LNCAP (cell line): ENCODE results near the gene PCDHA1.

ENCODE experiments used
- CTCF ChIP-seq: fragments of 450-650 bp; IDR thresholded peaks from 2 replicates; pipeline ENCODE4 v1.5.1; 2017; ENCODE audit warnings: mild to moderate bottlenecking

The PCDHA1 gene

DNA sequence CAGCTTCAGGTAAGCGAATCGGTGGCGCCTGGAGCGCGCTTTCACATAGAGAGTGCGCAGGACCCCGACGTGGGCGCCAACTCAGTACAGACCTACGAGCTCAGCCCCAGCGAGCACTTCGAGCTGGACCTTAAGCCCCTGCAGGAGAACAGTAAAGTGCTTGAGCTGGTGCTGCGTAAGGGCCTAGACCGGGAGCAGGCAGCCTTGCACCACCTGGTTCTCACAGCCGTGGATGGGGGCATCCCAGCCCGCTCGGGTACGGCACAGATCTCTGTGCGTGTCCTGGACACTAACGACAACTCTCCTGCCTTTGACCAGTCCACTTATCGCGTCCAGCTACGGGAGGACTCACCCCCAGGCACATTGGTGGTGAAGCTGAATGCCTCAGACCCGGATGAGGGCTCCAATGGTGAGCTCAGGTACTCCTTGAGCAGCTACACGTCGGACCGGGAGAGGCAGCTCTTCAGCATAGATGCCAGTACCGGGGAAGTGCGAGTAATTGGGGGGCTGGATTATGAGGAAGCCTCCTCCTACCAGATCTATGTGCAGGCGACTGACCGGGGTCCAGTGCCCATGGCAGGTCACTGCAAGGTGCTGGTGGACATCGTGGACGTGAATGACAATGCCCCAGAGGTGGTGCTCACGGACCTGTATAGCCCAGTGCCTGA is 181.4 kb downstream of the PCDHA1 start:
- TF ChIP-seq CTCF: no peak

DNA sequence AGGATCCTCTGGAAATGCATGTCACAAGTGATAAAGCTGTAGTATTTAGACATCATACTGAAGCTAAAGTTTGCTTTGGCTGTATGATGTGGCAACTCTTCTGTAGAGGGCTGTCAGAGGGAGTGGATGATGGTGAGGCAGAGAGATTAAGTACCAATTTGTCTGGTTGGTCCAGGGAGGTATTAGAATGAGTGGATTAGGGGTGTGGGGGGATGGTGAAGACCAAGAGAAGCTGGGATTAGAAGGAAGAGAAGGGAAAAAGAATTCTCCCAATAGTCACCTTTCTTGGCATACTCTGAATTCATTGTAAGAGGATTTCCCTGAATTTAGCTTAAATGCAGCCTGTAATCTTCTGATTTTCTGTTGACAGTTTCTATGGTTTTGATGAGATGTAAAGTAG is 183.9 kb downstream of the PCDHA1 start:
- TF ChIP-seq CTCF: no peak

DNA sequence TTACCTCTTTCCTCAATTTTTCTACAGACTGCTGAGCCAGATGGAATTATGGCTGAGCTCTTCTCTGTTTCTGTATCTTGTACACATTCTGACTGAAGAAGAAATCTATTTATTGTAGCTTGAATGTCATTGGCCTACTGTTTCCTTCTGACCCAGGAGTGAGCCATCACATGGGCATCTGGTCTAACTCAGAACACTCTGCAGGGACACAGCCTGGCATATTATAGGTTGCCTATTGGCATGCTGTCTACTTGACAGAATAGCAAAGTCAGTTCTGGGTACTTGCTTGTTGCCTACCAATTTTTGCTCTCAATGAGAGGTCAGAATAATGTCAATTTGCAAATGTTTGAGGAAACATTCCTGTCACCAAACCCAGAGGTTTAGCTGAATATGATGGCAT is 187.6 kb downstream of the PCDHA1 start:
- TF ChIP-seq CTCF: no peak

GRCh38 chr5:140977003-140977402 is 191.1 kb downstream of the PCDHA1 start:
- TF ChIP-seq CTCF: no peak

DNA sequence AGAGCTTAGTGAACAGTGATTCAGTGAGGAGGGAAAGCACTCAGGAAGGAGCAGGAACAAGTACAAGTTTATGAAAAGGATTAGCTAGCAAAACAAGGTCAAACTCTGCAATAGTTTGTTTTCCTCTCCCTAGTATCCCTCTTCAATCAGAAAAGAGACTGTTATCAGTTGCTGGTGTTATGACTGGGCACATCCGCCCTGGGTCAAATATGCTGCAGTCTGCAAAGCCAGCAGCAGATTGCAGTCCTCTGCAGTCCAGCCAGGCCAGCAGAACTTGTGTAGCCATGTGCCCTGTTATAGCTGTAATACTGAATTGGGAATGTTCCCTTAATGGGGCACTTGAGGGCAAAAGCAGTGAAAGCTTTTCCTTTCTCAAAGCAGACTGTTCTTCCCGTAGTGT is 192.3 kb downstream of the PCDHA1 start:
- no peak for TF ChIP-seq CTCF

GRCh38 chr5:140978983-140979382 is 193.0 kb downstream of the PCDHA1 start:
- TF ChIP-seq CTCF: no peak

- no peak for TF ChIP-seq CTCF
These were observed 196.3 kb downstream of the PCDHA1 start for GRCh38 chr5:140982083-140982716.
